GM12878 (cell line): ENCODE data around the gene IGFLR1. TPM values are rescaled to one million over a fixed set of nuclear protein-coding genes. Genes with fewer than 3 reads are reported as not detected.

ENCODE experiments used
- BACH1 ChIP-seq: fragments of 450-650 bp; IDR thresholded peaks from 2 replicates; pipeline ENCODE4 v1.6.1; 2017; ENCODE audit warnings: mild to moderate bottlenecking, borderline replicate concordance
- CBFB ChIP-seq: IDR thresholded peaks from 2 replicates; pipeline ENCODE4 v1.6.1; 2016; ENCODE audit warnings: antibody characterized with exemption, low read depth
- CHD2 ChIP-seq: IDR thresholded peaks from 2 replicates; pipeline ENCODE4 v1.6.1; 2011; ENCODE audit warnings: low read depth, low read length, improper control_type of control experiment, borderline replicate concordance
- ETV6 ChIP-seq, 2 experiments: fragments of 450-650 bp in 1 of 2; IDR thresholded peaks in 1 of 2; conservative IDR thresholded peaks in 1 of 2; 2 replicates each; pipeline ENCODE4 v1.6.1; 2014; ENCODE audit warnings: antibody characterized with exemption in 1 of 2, borderline replicate concordance in 1 of 2, low read depth in 1 of 2, mild to moderate bottlenecking in 1 of 2, moderate library complexity in 1 of 2
- FOXM1 ChIP-seq: IDR thresholded peaks from 2 replicates; pipeline ENCODE4 v1.6.1; 2012; ENCODE audit warnings: low read depth, mild to moderate bottlenecking, inconsistent platforms, low read length, moderate library complexity
- HCFC1 ChIP-seq: fragments of 150-350 bp; IDR thresholded peaks from 2 replicates; pipeline ENCODE4 v1.6.1; 2014; ENCODE audit warnings: low read length
- LARP7 ChIP-seq: fragments of 450-650 bp; IDR thresholded peaks from 2 replicates; pipeline ENCODE4 v1.6.1; 2017; ENCODE audit warnings: mild to moderate bottlenecking
- NFIC ChIP-seq: IDR thresholded peaks from 2 replicates; pipeline ENCODE4 v1.6.1; 2012; ENCODE audit warnings: low read depth, mild to moderate bottlenecking, inconsistent platforms, low read length, moderate library complexity
- NR2F1 ChIP-seq: fragments of 450-650 bp; conservative IDR thresholded peaks from 2 replicates; pipeline ENCODE4 v1.6.1; 2017; ENCODE audit warnings: mild to moderate bottlenecking
- NRF1 ChIP-seq: conservative IDR thresholded peaks from 2 replicates; pipeline ENCODE4 v1.6.1; 2011; ENCODE audit warnings: mild to moderate bottlenecking, low read depth, low read length, improper control_type of control experiment
- PAX5 ChIP-seq: IDR thresholded peaks from 2 replicates; pipeline ENCODE4 v1.6.1; 2011; ENCODE audit warnings: low read depth, low read length, borderline replicate concordance
- PML ChIP-seq: IDR thresholded peaks from 2 replicates; pipeline ENCODE4 v1.6.1; 2012; ENCODE audit warnings: low read length, inconsistent platforms
- RAD21 ChIP-seq: IDR thresholded peaks from 2 replicates; pipeline ENCODE4 v1.6.1; 2011; ENCODE audit warnings: mild to moderate bottlenecking, low read depth, low read length, moderate library complexity; ENCODE audit not compliant: insufficient read depth
- RELA ChIP-seq: fragments of 450-650 bp; IDR thresholded peaks from 2 replicates; pipeline ENCODE4 v1.8.0; 2014; ENCODE audit warnings: borderline replicate concordance; ENCODE audit not compliant: partially characterized antibody
- RFX5 ChIP-seq: IDR thresholded peaks from 2 replicates; pipeline ENCODE4 v1.6.1; 2011; ENCODE audit warnings: low read depth, low read length, improper control_type of control experiment
- SKIL ChIP-seq: fragments of 450-650 bp; IDR thresholded peaks from 2 replicates; pipeline ENCODE4 v1.6.1; 2017; ENCODE audit warnings: mild to moderate bottlenecking, low read depth, inconsistent platforms; ENCODE audit not compliant: poor library complexity, severe bottlenecking
- SREBF1 ChIP-seq: IDR thresholded peaks from 2 replicates; pipeline ENCODE4 v1.6.1; 2012; ENCODE audit warnings: mild to moderate bottlenecking, low read length
- SUPT20H ChIP-seq: IDR thresholded peaks from 2 replicates; pipeline ENCODE4 v1.6.1; 2011; ENCODE audit warnings: low read depth, mild to moderate bottlenecking, low read length, moderate library complexity, borderline replicate concordance; ENCODE audit not compliant: control insufficient read depth
- SUZ12 ChIP-seq: fragments of 200-600 bp; sonication (generic); IDR thresholded peaks from one replicate; pipeline ENCODE4 v1.6.1; 2018; ENCODE audit warnings: antibody characterized with exemption, mild to moderate bottlenecking; ENCODE audit not compliant: unreplicated experiment
- TCF12 ChIP-seq: IDR thresholded peaks from 2 replicates; pipeline ENCODE4 v1.6.1; 2011; ENCODE audit warnings: low read depth, mild to moderate bottlenecking, low read length
- TCF3 ChIP-seq: IDR thresholded peaks from 2 replicates; pipeline ENCODE4 v1.6.1; 2012; ENCODE audit warnings: low read depth, mild to moderate bottlenecking, low read length, borderline replicate concordance; ENCODE audit not compliant: insufficient read depth
- TCF7 ChIP-seq: IDR thresholded peaks from 2 replicates; pipeline ENCODE4 v1.6.1; 2014; ENCODE audit warnings: antibody characterized with exemption, borderline replicate concordance
- ZNF592 ChIP-seq: fragments of 450-650 bp; IDR thresholded peaks from 2 replicates; pipeline ENCODE4 v1.6.1; 2017; ENCODE audit warnings: mild to moderate bottlenecking, moderate library complexity
- ZNF622 ChIP-seq: fragments of 450-650 bp; IDR thresholded peaks from 2 replicates; pipeline ENCODE4 v1.6.1; 2017; ENCODE audit warnings: mild to moderate bottlenecking, inconsistent platforms
- polyA plus RNA-seq, 11 experiments: library from polyadenylated mRNA; depleted of rRNA in 4 of 11; unstranded in 6 of 11; stranded (reverse) in 5 of 11; fragments of >200 nt; fragmentation: Nextera tagmentation in 4 of 11; fragmentation: Illumina TruSeq in 1 of 11; extraction: Ambion mirVana in 4 of 11; extraction: Trizol in 1 of 11; gene quantifications; 1 replicate in 1 of 11; 2 replicates in 10 of 11; pipeline versions ENCODE4 v1.2.1 to v1.2.3, GENCODE V29; 2011 to 2016; ENCODE audit warnings: inconsistent platforms in 2 of 11, missing spikeins in 2 of 11, low read depth in 1 of 11
- total RNA-seq, 4 experiments: library from RNA; depleted of rRNA in 3 of 4; stranded (reverse); fragments of >200 nt in 3 of 4; fragmentation: Illumina TruSeq in 1 of 4; extraction: Trizol in 1 of 4; gene quantifications; 2 replicates each; pipeline versions ENCODE4 v1.2.1 to v1.2.3, GENCODE V29; 2013 to 2021
- TF ChIP-seq, protein P1 (sequence below): IDR thresholded peaks from 2 replicates; pipeline ENCODE4 v1.6.1; 2012; ENCODE audit warnings: low read depth, low read length, improper control_type of control experiment

IGFLR1 gene
- total and polyA plus RNA-seq, 10 of the 15 experiments (the other 5 are each of a cell fraction or from before 2014, with no cell fraction given), result 2.5 to 39.9 (median 24.8) TPM

DNA sequence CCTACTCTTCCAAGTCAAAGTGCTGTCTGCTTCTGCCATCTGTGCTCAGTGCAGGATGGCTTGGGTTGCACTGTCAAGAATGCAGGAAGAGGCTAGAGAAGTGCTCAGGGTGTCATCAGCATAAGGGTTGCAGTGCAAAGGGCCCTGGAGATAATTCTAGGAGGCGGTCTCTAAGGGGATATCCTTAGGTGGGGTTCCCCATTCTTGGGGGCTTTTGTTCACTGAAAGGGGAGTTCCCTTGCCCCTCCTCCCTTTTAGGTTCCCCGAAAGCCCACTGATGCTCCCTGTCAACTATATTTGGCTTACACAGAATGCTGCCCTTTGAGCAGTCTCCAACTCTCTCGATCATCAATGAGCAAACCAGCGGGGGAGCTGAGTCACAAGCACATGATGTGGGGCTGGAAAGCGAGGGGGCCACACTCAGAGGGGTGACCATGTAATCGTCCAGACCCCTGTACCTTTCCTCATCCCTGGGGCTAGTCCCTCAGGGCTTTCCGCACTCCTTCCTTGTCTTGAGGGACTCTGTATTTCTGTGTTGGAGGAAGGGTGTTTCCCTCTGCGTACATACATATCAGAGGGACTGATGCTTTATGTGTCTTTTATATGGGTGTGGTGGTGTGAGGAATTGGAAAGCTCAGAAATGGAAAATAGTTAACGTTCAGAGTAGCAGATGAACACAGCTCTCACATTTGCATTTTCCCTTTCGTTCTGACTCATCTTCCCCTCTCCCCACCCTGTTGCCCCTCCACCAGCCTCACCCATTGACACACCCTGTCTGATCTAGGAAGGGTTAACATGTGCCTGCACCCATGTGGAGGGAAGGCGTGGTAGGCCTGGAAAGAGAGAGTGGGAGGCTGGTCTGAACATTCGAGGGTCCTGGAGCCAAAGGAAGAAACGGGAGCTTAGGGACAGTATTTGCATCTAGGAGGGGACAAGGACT, 31.2 kb downstream of the IGFLR1 start (continued):
- peak; percentile 37; the same call in 1 of the 2 replicates for TF ChIP-seq CBFB
- no peak for TF ChIP-seq RAD21
- peak; percentile 38; the same call in 1 of the 2 replicates for TF ChIP-seq TCF12
- no peak for TF ChIP-seq LARP7
- no peak for TF ChIP-seq TCF3
- TF ChIP-seq SKIL, result peak; percentile 72
- peak; percentile 55 for TF ChIP-seq NR2F1
- no peak for TF ChIP-seq SUZ12
- TF ChIP-seq CHD2, result peak; percentile 83
- TF ChIP-seq ZNF592, result no peak; the same call in 1 of the 2 replicates
- TF ChIP-seq RELA, result peak; percentile 88
- no peak for TF ChIP-seq ZNF622
- TF ChIP-seq TCF7, result no peak
- TF ChIP-seq HCFC1, result no peak
- TF ChIP-seq BACH1, result no peak
- no peak for TF ChIP-seq RFX5
- TF ChIP-seq PML, result no peak
- no peak for TF ChIP-seq NRF1
- TF ChIP-seq SUPT20H, result no peak
- 0 out of 2 replicates have a peak, but pooled peaks have one; percentile 52 for TF ChIP-seq NFIC
- peak; percentile 74; the same call in 1 of the 2 replicates for TF ChIP-seq PAX5
- TF ChIP-seq SREBF1, result no peak
- TF ChIP-seq, protein P1, sequence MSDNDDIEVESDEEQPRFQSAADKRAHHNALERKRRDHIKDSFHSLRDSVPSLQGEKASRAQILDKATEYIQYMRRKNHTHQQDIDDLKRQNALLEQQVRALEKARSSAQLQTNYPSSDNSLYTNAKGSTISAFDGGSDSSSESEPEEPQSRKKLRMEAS, result peak; percentile 94
- TF ChIP-seq FOXM1, result peak; percentile 22; the same call in 1 of the 2 replicates
- peak in 1 of 2 experiments; percentile 82; a peak in 2 of 4 replicates for TF ChIP-seq ETV6 (conservative IDR thresholded peaks at IDR 0.05 in 1 of 2, IDR thresholded peaks at IDR 0.05 in 1 of 2; ENCODE audit: borderline replicate concordance in 1 of 2, low read depth in 1 of 2)
